Calu3 (cell line): ENCODE results near the gene SLC2A5. TPM values are rescaled to one million over a fixed set of nuclear protein-coding genes. Genes with fewer than 3 reads are reported as not detected.

Experiments
- BruUV-seq: library from RNA; stranded (reverse); fragments of 400-500 nt; replicated peaks from 2 replicates; lab custom pipeline; 2021; lab: Mats Ljungman, UMichigan
- CTCF ChIA-PET: fragments of 300-600 bp; sonication (Branson Sonifier 250); formaldehyde crosslinking; loops from one replicate; lab custom pipeline; 2022; ENCODE audit warnings: antibody characterized with exemption; lab: Charles Lee
- DNase-seq: peaks from one replicate; pipeline ENCODE4 v3.0.0; 2022
- H3K27ac Mint-ChIP-seq: one replicate; pipeline ENCODE4 v1.8.0; 2022; ENCODE audit warnings: mixed read lengths; ENCODE audit not compliant: unreplicated experiment
- H3K27me3 Mint-ChIP-seq: one replicate; pipeline ENCODE4 v1.8.0; 2022; ENCODE audit warnings: mixed read lengths; ENCODE audit not compliant: unreplicated experiment
- H3K36me3 Mint-ChIP-seq: one replicate; pipeline ENCODE4 v1.8.0; 2022; ENCODE audit warnings: mild to moderate bottlenecking, moderate library complexity, mixed read lengths; ENCODE audit not compliant: insufficient read depth, unreplicated experiment
- H3K4me1 Mint-ChIP-seq: one replicate; pipeline ENCODE4 v1.8.0; 2022; ENCODE audit warnings: mild to moderate bottlenecking, low read depth, mixed read lengths; ENCODE audit not compliant: unreplicated experiment
- H3K4me3 Mint-ChIP-seq: one replicate; pipeline ENCODE4 v1.8.0; 2022; ENCODE audit warnings: mild to moderate bottlenecking, low read depth, moderate library complexity, mixed read lengths; ENCODE audit not compliant: unreplicated experiment
- H3K9me3 Mint-ChIP-seq: one replicate; pipeline ENCODE4 v1.8.0; 2022; ENCODE audit warnings: low read depth, mixed read lengths; ENCODE audit not compliant: unreplicated experiment
- CTCF ChIP-seq: fragments of 200-600 bp; IDR thresholded peaks from one replicate; pipeline ENCODE4 v1.8.0; 2022; ENCODE audit warnings: antibody characterized with exemption; ENCODE audit not compliant: unreplicated experiment
- intact Hi-C: fragments of 100-400 bp; cut with micrococcal nuclease; formaldehyde crosslinking; loops from one replicate; pipeline ENCODE4 v1.10.0; 2022; ENCODE audit not compliant: unreplicated experiment
- total RNA-seq: library from RNA; stranded (reverse); gene quantifications from 2 replicates; pipeline ENCODE4 v1.2.3, GENCODE V29; 2022

SLC2A5 gene
- total RNA-seq, 1 experiment from 2014 or later = 0.33 TPM

- no peaks in the 10 kb centered on the region for H3K9me3 Mint-ChIP-seq
- H3K27me3 Mint-ChIP-seq = peaks cover 18% of the 10 kb centered on the region
- no peak overlapping the region for H3K4me3 Mint-ChIP-seq
- DNase-seq = no peak
- H3K4me1 Mint-ChIP-seq = no peaks in the 10 kb centered on the region
- no peaks in the 10 kb centered on the region for H3K36me3 Mint-ChIP-seq
- no peak overlapping the region for H3K27ac Mint-ChIP-seq
- intact Hi-C loops = no loop called here
- TF ChIP-seq CTCF = no peak
- CTCF ChIA-PET = no interaction called here
- BruUV-seq = no TSS peak
Observed at GRCh38 chr1:9045861-9046510, 23.4 kb downstream of the SLC2A5 start.

GRCh38 chr1:9044236-9044635, 25.2 kb downstream of the SLC2A5 start:
- no peaks in the 10 kb centered on the region for H3K36me3 Mint-ChIP-seq
- no TSS peak for BruUV-seq
- DNase-seq = no peak

GRCh38 chr1:9042272-9042671, 27.2 kb downstream of the SLC2A5 start:
- BruUV-seq = no TSS peak
- TF ChIP-seq CTCF = no peak
- Mint-ChIP-seq H3K27ac (no peak overlapping the region), H3K9me3 (no peaks in the 10 kb centered on the region), H3K36me3 (no peaks in the 10 kb centered on the region), H3K4me3 (no peak overlapping the region), H3K4me1 (no peaks in the 10 kb centered on the region), H3K27me3 (peaks cover 15% of the 10 kb centered on the region)
- CTCF ChIA-PET = no interaction called here
- intact Hi-C loops = no loop called here
- no peak for DNase-seq

More at GRCh38 chr1:9044236-9044635, 25.2 kb downstream of the SLC2A5 start:
- Mint-ChIP-seq H3K9me3 (no peaks in the 10 kb centered on the region), H3K4me1 (no peaks in the 10 kb centered on the region), H3K27me3 (peaks cover 15% of the 10 kb centered on the region), H3K27ac (no peak overlapping the region), H3K4me3 (no peak overlapping the region)
- no peak for TF ChIP-seq CTCF
- CTCF ChIA-PET = no interaction called here
- intact Hi-C loops = no loop called here

- BruUV-seq = no TSS peak
- H3K27ac Mint-ChIP-seq = no peak overlapping the region
- H3K27me3 Mint-ChIP-seq = peaks cover 15% of the 10 kb centered on the region
- H3K4me3 Mint-ChIP-seq = no peak overlapping the region
- CTCF ChIA-PET = no interaction called here
- intact Hi-C loops = no loop called here
- H3K9me3 Mint-ChIP-seq = no peaks in the 10 kb centered on the region
- no peaks in the 10 kb centered on the region for H3K4me1 Mint-ChIP-seq
- DNase-seq = no peak
- no peaks in the 10 kb centered on the region for H3K36me3 Mint-ChIP-seq
- TF ChIP-seq CTCF = no peak
Observed at GRCh38 chr1:9041116-9041779, 28.2 kb downstream of the SLC2A5 start.
